Sigmoid colon (tissue), 7 donors: Measurements from ENCODE around the gene CRKL. TPM values are rescaled to one million over a fixed set of nuclear protein-coding genes. Genes with fewer than 3 reads are reported as not detected.

ENCODE experiments used
- DNase-seq: peaks from one replicate; pipeline ENCODE4 v3.0.0-alpha.2; 2019
- H3K27ac ChIP-seq, 4 donors: fragments of 200-600 bp; sonication (generic); one replicate each; pipeline ENCODE4 v1.5.1; 2016 to 2019; ENCODE audit warnings: mild to moderate bottlenecking in 1 of 4
- H3K27me3 ChIP-seq, 3 donors: fragments of 200-600 bp; sonication (generic); one replicate each; pipeline ENCODE4 v1.5.1; 2019; ENCODE audit warnings: mild to moderate bottlenecking in 1 of 3
- H3K36me3 ChIP-seq, 4 donors: fragments of 200-600 bp; sonication (generic); one replicate each; pipeline ENCODE4 v1.5.1; 2016 to 2019
- H3K4me1 ChIP-seq, 4 donors: fragments of 200-600 bp; sonication (generic); one replicate each; pipeline ENCODE4 v1.5.1; 2017 to 2019
- H3K4me3 ChIP-seq, 4 donors: fragments of 200-600 bp; sonication (generic); one replicate each; pipeline ENCODE4 v1.5.1; 2017 to 2019; ENCODE audit warnings: mild to moderate bottlenecking in 2 of 4, moderate library complexity in 1 of 4
- H3K9me3 ChIP-seq, 4 donors: fragments of 200-600 bp in 3 of 4; sonication (generic) in 3 of 4; one replicate each; pipeline versions ENCODE4 v1.5.1 to v1.6.1; 2013 to 2019
- EP300 ChIP-seq, 4 donors: sonication (generic); formaldehyde crosslinking; IDR thresholded peaks; one replicate each; pipeline ENCODE4 v1.6.1; 2017; ENCODE audit warnings: antibody characterized with exemption in 4 of 4
- POLR2A ChIP-seq, 2 donors: fragments of 450-650 bp; IDR thresholded peaks; one replicate each; pipeline ENCODE4 v1.6.1; 2016; ENCODE audit warnings: antibody characterized with exemption in 2 of 2, mild to moderate bottlenecking in 2 of 2, moderate library complexity in 2 of 2
- POLR2AphosphoS5 ChIP-seq, 4 donors: sonication (generic); formaldehyde crosslinking; IDR thresholded peaks; one replicate each; pipeline ENCODE4 v1.6.1; 2017; ENCODE audit warnings: antibody characterized with exemption in 4 of 4
- WGBS, 2 donors: extraction: QIAGEN DNeasy Blood & Tissue Kit; methylation state at CpG; one replicate each; pipeline ENCODE4 v1.1.7; 2013; 5-methylcytosine and 5-hydroxymethylcytosine counted together
- intact Hi-C: fragments of 100-400 bp; cut with DNase I; formaldehyde crosslinking; loops from one replicate; pipeline ENCODE4 v1.15.1; 2023
- polyA plus RNA-seq, 3 donors: library from polyadenylated mRNA; stranded (reverse); fragments of 200-250 nt; gene quantifications; one replicate each; pipeline ENCODE4 v1.2.3, GENCODE V29; 2013
- total RNA-seq, 4 donors: library from RNA; depleted of rRNA; stranded (reverse); fragments of >200 nt; gene quantifications; one replicate each; pipeline ENCODE4 v1.1.0, GENCODE V29; 2016
- TF ChIP-seq, protein P1 (sequence below), 4 experiments: fragments of 450-650 bp in 3 of 4; fragments of 200-600 bp in 1 of 4; IDR thresholded peaks; one replicate each; pipeline ENCODE4 v1.5.1; 2016 to 2019; ENCODE audit warnings: antibody characterized with exemption in 4 of 4, mild to moderate bottlenecking in 3 of 4, moderate library complexity in 2 of 4
- donor health status: healthy with polysubstance abuse.
- donor health status: Bipolar disorder and iron deficiency.
- donor health status: healthy.

CRKL gene
- total and polyA plus RNA-seq, 7 donors = 16.8 to 37.1 (median 35.6) TPM

DNA sequence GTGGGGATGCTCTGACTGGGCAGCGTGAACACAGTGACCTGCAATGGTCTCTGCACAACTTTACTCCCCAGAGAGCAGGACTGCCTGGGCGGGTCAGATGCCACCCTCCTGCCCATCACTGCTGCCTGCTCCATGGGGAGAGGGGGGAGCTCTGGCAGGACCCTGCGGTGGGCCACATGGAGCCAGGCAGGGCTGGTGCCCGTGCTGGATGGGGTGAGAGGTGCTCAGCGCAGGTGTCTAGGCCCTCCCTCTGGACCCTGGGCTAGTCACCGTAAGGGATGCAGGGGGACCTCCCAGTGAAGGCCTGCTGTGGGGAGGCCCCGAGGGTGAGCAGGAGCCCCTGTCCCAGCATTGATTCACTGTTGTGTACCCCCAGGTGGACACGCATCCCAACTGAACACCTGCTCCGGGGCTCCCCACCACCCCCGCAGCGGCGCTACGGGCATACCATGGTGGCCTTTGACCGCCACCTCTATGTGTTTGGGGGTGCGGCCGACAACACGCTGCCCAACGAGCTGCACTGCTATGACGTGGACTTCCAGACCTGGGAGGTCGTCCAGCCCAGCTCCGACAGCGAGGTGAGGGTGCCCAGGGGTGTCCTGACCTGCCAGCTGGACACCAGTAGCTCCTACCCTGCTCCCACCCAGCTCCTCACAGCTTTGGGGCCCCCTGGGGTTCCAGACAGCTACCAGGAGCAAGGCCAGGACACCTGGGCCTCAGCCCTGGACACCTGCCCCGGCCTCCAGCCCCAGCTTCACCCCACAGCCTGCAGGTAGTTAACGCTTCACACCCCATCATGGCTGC is 74.2 kb downstream of the CRKL start:
- intact Hi-C loops = no loop called here
- H3K27me3 ChIP-seq = no peaks in the 10 kb centered on the region
- H3K36me3 ChIP-seq = peaks cover 18 to 90% (median 34%) of the 10 kb centered on the region in 4 donors
- WGBS, 2 donors = 92 to 96% methylated on average over 24 of the region's 24 CpGs
- TF ChIP-seq POLR2A (IDR thresholded peaks at IDR 0.05) = no peak
- TF ChIP-seq POLR2AphosphoS5 (IDR thresholded peaks at IDR 0.05) = no peak
- TF ChIP-seq, protein P1, sequence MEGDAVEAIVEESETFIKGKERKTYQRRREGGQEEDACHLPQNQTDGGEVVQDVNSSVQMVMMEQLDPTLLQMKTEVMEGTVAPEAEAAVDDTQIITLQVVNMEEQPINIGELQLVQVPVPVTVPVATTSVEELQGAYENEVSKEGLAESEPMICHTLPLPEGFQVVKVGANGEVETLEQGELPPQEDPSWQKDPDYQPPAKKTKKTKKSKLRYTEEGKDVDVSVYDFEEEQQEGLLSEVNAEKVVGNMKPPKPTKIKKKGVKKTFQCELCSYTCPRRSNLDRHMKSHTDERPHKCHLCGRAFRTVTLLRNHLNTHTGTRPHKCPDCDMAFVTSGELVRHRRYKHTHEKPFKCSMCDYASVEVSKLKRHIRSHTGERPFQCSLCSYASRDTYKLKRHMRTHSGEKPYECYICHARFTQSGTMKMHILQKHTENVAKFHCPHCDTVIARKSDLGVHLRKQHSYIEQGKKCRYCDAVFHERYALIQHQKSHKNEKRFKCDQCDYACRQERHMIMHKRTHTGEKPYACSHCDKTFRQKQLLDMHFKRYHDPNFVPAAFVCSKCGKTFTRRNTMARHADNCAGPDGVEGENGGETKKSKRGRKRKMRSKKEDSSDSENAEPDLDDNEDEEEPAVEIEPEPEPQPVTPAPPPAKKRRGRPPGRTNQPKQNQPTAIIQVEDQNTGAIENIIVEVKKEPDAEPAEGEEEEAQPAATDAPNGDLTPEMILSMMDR (IDR thresholded peaks at IDR 0.05) = no peak
- no peak for TF ChIP-seq EP300 (IDR thresholded peaks at IDR 0.05)
- peak; percentile 66 for DNase-seq
- H3K9me3 ChIP-seq = no peaks in the 10 kb centered on the region
- H3K4me1 ChIP-seq = no peaks in the 10 kb centered on the region
- H3K4me3 ChIP-seq = no peak overlapping the region
- H3K27ac ChIP-seq = no peak overlapping the region

DNA sequence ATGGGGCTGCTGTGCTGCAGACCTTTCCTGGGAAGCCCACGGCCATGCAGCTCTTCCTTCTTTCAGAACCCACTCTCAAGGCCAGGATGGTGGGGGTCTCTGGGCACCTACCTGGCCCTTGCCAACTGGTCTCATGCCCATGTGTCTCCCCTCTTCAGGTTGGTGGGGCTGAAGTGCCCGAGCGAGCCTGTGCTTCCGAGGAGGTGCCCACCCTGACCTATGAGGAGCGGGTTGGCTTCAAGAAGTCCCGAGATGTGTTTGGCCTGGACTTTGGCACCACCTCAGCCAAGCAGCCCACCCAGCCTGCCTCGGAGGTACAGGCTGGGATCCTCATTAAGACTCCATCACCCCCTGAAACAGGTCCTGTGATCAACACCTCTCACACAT is 74.8 kb downstream of the CRKL start:
- no peaks in the 10 kb centered on the region for H3K9me3 ChIP-seq

DNA sequence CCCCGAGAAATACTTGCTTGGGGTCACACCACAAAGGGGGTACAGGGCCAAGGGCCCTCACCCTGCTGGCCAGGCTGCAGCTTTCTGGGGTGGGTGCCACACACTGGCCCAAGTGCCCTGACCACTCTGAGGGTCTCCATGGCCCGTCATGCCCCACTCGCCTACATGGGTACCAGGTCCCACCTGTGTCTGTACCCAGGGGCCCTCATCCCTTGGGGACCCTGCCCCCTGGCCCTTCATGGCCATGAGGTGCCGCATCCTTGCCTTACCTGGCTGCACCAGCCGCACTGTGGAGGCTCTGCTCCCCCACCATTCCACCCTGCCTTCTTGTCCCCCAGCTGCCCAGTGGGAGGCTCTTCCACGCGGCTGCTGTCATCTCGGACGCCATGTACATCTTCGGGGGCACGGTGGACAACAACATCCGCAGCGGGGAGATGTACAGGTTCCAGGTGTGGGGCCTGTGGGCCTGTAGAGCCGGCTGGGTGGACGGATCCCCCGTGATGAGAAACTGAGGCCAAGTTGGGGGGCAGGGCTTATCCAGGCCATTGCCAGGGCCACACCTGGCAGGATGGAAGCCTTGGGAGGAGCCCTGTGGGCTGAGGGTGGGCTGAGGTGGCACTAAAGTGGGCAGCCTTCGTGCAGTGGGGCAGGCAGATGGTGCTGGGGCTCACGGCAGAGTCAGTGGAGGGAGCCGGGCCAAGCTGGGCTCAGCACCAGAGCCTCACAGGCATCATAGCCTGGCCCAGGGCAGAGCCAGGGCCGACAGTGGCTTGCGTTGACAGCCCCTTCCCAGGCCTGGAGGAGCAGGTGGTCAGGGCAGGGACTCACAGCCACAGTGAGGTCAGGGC is 75.5 kb downstream of the CRKL start:
- TF ChIP-seq EP300 (IDR thresholded peaks at IDR 0.05) = no peak
- no peak for TF ChIP-seq POLR2A (IDR thresholded peaks at IDR 0.05)
- TF ChIP-seq, protein P1 (IDR thresholded peaks at IDR 0.05) = no peak
- TF ChIP-seq POLR2AphosphoS5 (IDR thresholded peaks at IDR 0.05) = no peak
- 90 to 92% methylated on average over 21 of the region's 21 CpGs for WGBS, 2 donors

More for the DNA sequence above, 74.8 kb downstream of the CRKL start:
- Histone ChIP-seq H3K4me3 (no peak overlapping the region), H3K4me1 (no peaks in the 10 kb centered on the region), H3K27ac (no peak overlapping the region), H3K36me3 (peaks cover 18 to 91% (median 34%) of the 10 kb centered on the region in 4 donors), H3K27me3 (no peaks in the 10 kb centered on the region)
- intact Hi-C loops = no loop called here
- DNase-seq = no peak
- TF ChIP-seq POLR2AphosphoS5 (IDR thresholded peaks at IDR 0.05) = no peak
- TF ChIP-seq, protein P1 (IDR thresholded peaks at IDR 0.05) = no peak
- TF ChIP-seq POLR2A (IDR thresholded peaks at IDR 0.05) = no peak
- no peak for TF ChIP-seq EP300 (IDR thresholded peaks at IDR 0.05)
- WGBS, 2 donors = 85 to 86% methylated on average over 7 of the region's 7 CpGs

DNA sequence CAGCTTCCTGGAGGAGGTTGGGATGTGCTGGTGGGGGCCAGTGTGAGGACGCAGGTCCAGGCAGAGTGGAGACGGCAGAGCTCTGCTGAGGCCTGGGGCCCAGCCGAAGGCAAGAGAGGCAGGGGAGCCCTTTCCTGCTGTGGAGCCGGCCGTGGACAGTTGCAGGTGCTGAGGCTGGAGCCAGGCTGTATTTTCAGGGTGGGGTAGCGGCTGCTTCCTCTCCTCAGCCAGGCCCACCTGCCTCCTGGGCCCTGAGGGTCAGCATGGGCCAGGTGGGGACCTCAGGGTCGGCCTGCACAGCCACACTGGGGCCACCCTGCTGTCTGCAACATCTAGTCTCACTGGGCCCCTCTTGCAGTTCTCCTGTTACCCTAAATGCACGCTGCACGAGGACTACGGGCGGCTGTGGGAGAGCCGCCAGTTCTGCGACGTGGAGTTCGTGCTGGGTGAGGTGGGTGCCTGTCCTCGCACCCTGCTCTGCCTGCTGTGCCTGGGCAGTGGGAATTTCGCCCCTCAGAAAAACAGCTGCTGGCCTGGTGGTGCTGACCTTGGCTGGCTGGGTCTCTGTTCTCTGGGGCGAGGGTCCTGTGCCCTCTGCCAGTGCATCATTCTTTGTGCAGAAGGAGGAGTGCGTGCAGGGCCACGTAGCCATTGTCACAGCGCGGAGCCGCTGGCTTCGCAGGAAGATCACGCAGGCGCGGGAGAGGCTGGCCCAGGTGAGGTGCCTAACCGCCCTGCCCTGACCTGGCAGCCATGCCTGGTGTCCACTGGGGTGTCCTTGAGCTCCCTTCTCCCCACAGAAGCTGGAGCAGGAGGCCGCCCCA is 76.3 kb downstream of the CRKL start:
- Histone ChIP-seq H3K4me1 (no peaks in the 10 kb centered on the region), H3K27ac (no peak overlapping the region), H3K9me3 (no peaks in the 10 kb centered on the region), H3K36me3 (peaks cover 18 to 91% (median 32%) of the 10 kb centered on the region in 4 donors), H3K4me3 (no peak overlapping the region), H3K27me3 (no peaks in the 10 kb centered on the region)
- whole genome bisulfite sequencing, 2 donors = 96% methylated on average over 29 of the region's 29 CpGs
- TF ChIP-seq EP300 (IDR thresholded peaks at IDR 0.05) = no peak
- intact Hi-C loops = no loop called here
- peak; percentile 61 for DNase-seq

More for the DNA sequence above, 75.5 kb downstream of the CRKL start:
- intact Hi-C loops = no loop called here
- Histone ChIP-seq H3K27ac (no peak overlapping the region), H3K9me3 (no peaks in the 10 kb centered on the region), H3K4me3 (no peak overlapping the region), H3K36me3 (peaks cover 18 to 91% (median 34%) of the 10 kb centered on the region in 4 donors), H3K27me3 (no peaks in the 10 kb centered on the region), H3K4me1 (no peaks in the 10 kb centered on the region)
- DNase-seq = no peak
